Testis (tissue), 3 donors: ENCODE measurements around the gene NKAIN2. TPM values are rescaled to one million over a fixed set of nuclear protein-coding genes. Genes with fewer than 3 reads are reported as not detected.

Experiments
- DNase-seq: peaks from one replicate; pipeline ENCODE4 v3.0.0-alpha.2; 2019
- H3K27ac ChIP-seq, 2 donors: fragments of 200-600 bp; sonication (generic); one replicate each; pipeline ENCODE4 v1.5.1; 2019
- H3K27me3 ChIP-seq: fragments of 200-600 bp; sonication (generic); one replicate; pipeline ENCODE4 v1.5.1; 2019
- H3K36me3 ChIP-seq: fragments of 200-600 bp; sonication (generic); one replicate; pipeline ENCODE4 v1.5.1; 2017; ENCODE audit warnings: low read depth; ENCODE audit errors: missing control alignments
- H3K4me1 ChIP-seq: fragments of 200-600 bp; sonication (generic); one replicate; pipeline ENCODE4 v1.5.1; 2019
- H3K4me3 ChIP-seq, 2 donors: fragments of 200-600 bp; sonication (generic); one replicate each; pipeline ENCODE4 v1.5.1; 2017 to 2019
- H3K9me3 ChIP-seq: fragments of 200-600 bp; sonication (generic); one replicate; pipeline ENCODE4 v1.5.1; 2017
- POLR2A ChIP-seq: fragments of 450-650 bp; IDR thresholded peaks from one replicate; pipeline ENCODE4 v1.6.1; 2017; ENCODE audit warnings: antibody characterized with exemption, mild to moderate bottlenecking, moderate library complexity
- WGBS, 2 donors: methylation state at CpG; one replicate each; pipeline ENCODE4 v1.1.5; 2018; 5-methylcytosine and 5-hydroxymethylcytosine counted together
- intact Hi-C: fragments of 100-400 bp; cut with DNase I; formaldehyde crosslinking; loops from one replicate; pipeline ENCODE4 v1.15.1; 2023; ENCODE audit warnings: low total_unique reads
- polyA plus RNA-seq: library from polyadenylated mRNA; stranded (reverse); fragments of 350-450 nt; fragmentation: Illumina TruSeq; extraction: RNeasy Lipid Tissue Mini Kit (QIAGEN cat#74804); gene quantifications from one replicate; pipeline ENCODE4 v1.2.3, GENCODE V29; 2014; ENCODE audit warnings: low read depth, low replicate concordance; ENCODE audit not compliant: insufficient read depth
- total RNA-seq, 2 donors: library from RNA; depleted of rRNA; stranded (reverse); fragments of >200 nt; gene quantifications; one replicate each; pipeline ENCODE4 v1.2.3, GENCODE V29; 2016
- TF ChIP-seq, protein P1 (sequence below), 3 experiments: fragments of 450-650 bp in 2 of 3; fragments of 200-600 bp in 1 of 3; sonication (generic) in 1 of 3; IDR thresholded peaks; one replicate each; pipeline ENCODE4 v1.5.1; 2016 to 2019; ENCODE audit warnings: antibody characterized with exemption in 3 of 3, mild to moderate bottlenecking in 2 of 3, moderate library complexity in 1 of 3

The NKAIN2 gene
- total and polyA plus RNA-seq, 3 donors from 2014 or later: 0.56 to 1.1 (median 0.71) TPM

DNA sequence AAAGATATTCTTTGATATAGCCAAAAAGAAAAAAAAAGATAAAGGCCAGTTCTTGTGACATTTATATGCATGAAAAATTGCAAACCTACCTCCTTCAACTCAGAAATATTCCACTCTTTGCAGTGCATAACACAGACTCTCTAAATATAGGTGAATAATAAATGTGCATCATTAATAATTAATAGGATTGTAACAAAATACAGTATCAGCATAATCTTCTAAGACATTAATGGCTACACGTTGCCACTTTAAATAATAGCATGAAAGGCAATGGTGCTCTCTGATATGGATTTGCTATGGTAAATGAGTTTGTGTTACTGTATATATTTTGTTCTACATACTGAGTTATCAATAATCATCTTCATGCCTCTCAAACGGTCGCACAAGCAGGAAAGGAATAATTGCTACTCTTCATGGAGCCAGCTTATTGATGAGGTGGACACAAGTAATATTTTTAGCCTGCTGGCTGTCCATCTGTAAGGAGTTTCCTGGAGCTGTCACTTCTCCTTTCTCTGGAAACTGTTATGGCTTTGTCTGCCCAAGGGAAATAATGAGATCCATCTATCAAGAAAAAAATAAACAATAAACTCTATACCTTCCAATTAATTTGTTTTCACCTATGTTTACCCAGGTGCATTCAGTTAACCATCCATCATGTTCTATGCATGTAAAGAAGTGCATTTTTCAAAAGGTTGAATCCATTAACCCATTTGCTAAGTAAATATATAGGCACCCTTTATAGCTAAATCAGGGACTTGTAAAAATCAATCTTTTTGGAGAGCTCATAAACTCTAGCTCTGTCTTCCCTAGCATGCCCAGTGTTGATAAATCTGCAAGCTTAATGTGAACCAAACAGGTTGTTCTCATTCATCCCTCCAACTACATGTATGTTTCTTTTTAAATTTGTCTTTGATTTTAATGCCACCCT, 253.0 kb downstream of the NKAIN2 start:
- Histone ChIP-seq H3K27ac (no peak overlapping the region), H3K27me3 (no peaks in the 10 kb centered on the region), H3K9me3 (no peaks in the 10 kb centered on the region), H3K36me3 (no peaks in the 10 kb centered on the region), H3K4me1 (no peaks in the 10 kb centered on the region), H3K4me3 (no peak overlapping the region)
- WGBS, 2 donors: 56 to 60% methylated on average over 3 of the region's 3 CpGs
- DNase-seq: no peak
- intact Hi-C loops: no loop called here
- TF ChIP-seq, protein P1, sequence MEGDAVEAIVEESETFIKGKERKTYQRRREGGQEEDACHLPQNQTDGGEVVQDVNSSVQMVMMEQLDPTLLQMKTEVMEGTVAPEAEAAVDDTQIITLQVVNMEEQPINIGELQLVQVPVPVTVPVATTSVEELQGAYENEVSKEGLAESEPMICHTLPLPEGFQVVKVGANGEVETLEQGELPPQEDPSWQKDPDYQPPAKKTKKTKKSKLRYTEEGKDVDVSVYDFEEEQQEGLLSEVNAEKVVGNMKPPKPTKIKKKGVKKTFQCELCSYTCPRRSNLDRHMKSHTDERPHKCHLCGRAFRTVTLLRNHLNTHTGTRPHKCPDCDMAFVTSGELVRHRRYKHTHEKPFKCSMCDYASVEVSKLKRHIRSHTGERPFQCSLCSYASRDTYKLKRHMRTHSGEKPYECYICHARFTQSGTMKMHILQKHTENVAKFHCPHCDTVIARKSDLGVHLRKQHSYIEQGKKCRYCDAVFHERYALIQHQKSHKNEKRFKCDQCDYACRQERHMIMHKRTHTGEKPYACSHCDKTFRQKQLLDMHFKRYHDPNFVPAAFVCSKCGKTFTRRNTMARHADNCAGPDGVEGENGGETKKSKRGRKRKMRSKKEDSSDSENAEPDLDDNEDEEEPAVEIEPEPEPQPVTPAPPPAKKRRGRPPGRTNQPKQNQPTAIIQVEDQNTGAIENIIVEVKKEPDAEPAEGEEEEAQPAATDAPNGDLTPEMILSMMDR (IDR thresholded peaks at IDR 0.05): no peak
- TF ChIP-seq POLR2A: no peak

DNA sequence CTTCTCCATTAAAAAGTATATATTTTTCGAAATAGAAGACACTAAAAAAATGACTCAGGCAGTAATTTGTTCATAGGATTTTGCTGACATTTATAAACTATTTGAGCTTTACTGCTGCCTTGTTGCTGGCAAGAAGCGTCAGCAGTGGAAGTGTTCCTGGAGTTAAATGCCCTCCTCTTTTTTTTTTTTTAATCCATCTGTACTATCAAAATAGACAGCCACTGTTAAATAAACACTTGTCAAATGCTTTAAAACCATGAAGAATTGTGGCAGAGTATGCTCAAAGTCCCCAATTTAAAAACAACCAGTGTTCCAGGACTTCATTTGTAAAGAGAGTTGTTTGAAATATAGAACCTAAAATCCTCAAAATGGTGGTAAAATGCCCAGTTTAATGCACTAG, 253.8 kb downstream of the NKAIN2 start:
- Histone ChIP-seq H3K27me3 (no peaks in the 10 kb centered on the region), H3K4me3 (no peak overlapping the region), H3K27ac (no peak overlapping the region), H3K9me3 (no peaks in the 10 kb centered on the region), H3K36me3 (no peaks in the 10 kb centered on the region), H3K4me1 (no peaks in the 10 kb centered on the region)
- intact Hi-C loops: no loop called here
- TF ChIP-seq, protein P1 (IDR thresholded peaks at IDR 0.05): no peak
- TF ChIP-seq POLR2A: no peak
- DNase-seq: no peak
- 83% methylated on average over 2 of the region's 2 CpGs for WGBS, 2 donors

DNA sequence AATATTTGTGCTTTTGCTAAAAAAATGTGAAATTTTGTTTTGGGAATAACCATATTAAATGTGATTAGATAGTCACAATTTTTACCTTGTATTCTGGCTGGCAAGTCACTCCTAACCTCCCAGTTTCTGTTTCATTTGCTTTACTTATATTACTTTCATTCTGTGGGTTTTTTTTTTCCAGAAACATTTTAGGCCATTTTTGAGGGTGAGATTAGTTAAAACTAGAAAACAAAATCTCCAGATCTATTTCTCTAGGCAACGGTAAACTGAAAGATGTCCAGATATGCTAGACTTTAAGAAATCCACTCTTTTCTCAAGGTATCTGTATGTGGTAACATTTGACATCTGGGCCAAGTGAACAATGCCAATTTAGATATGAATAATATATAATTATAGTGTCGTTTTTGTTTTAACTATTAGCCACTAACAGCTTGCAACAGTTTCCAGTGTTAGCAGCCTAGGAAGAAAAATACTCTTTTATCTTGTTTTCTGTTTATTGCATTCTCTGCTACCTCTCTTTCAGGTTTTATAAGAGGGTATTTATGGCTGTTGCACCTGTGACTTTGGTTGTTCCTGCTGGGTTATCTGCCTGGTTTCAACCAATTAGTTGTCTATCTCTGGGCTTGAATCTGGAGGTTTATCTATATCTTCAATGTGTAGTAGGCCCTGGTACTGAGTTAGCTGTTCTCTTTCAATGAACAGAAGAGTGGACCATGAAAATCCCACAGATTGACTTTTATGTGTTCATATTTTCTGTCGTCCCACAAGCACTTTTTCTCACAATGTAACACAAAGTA, 260.9 kb downstream of the NKAIN2 start:
- Histone ChIP-seq H3K9me3 (no peaks in the 10 kb centered on the region), H3K4me3 (no peak overlapping the region), H3K27me3 (no peaks in the 10 kb centered on the region), H3K36me3 (no peaks in the 10 kb centered on the region), H3K27ac (no peak overlapping the region), H3K4me1 (no peaks in the 10 kb centered on the region)
- WGBS, 2 donors: 63 to 79% methylated on average over 3 of the region's 3 CpGs
- no peak for DNase-seq
- TF ChIP-seq POLR2A: no peak
- TF ChIP-seq, protein P1 (IDR thresholded peaks at IDR 0.05): no peak
- intact Hi-C loops: no loop called here

DNA sequence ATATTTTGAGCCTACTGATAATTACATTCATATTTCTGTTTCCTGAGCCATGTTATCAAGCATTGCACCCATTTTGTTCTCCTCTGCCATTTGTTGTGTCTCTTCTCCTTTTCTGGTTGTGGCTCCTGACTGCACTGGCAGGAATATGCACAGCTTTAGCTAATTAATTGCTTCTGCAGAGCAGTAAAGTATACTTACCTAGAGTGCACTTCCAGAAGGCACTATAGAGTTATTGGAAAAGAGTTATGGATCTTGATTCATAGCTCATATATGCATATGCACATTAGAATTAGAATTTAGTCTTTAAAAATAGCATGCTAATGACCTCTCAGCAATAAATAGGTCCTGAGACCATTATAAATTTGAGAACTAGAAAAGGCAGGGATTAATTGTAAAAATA, 262.6 kb downstream of the NKAIN2 start:
- no peak overlapping the region for H3K4me3 ChIP-seq
- H3K27me3 ChIP-seq: no peaks in the 10 kb centered on the region
- no peaks in the 10 kb centered on the region for H3K36me3 ChIP-seq
- no peak overlapping the region for H3K27ac ChIP-seq
- no peak for TF ChIP-seq POLR2A
- TF ChIP-seq, protein P1 (IDR thresholded peaks at IDR 0.05): no peak
- H3K4me1 ChIP-seq: no peaks in the 10 kb centered on the region
- DNase-seq: no peak
- no peaks in the 10 kb centered on the region for H3K9me3 ChIP-seq
- intact Hi-C loops: no loop called here
